Activated T-cell treated with anti-CD3 and anti-CD28 coated beads, Interleukin-2, amount 50 U/mL, for 4 hours (primary cell): ENCODE data around the gene IER5L. TPM values are rescaled to one million over a fixed set of nuclear protein-coding genes. Genes with fewer than 3 reads are reported as not detected.
"Not testable (repeated sequence)": the region's sequence is repeated elsewhere in the genome, so short reads cannot be mapped to it uniquely, and the experiment has no call there.

Experiments
- ATAC-seq, 2 donors: fragments of 200-7000 bp; cut with Tn5 transposase; one replicate each; pipeline ENCODE4 v1.10.0; 2021
- DNase-seq: peaks from one replicate; pipeline ENCODE4 v3.0.0-alpha.2; 2020
- H3K27me3 Mint-ChIP-seq: one replicate; pipeline ENCODE4 v1.8.0; 2021; ENCODE audit warnings: low read depth, mixed read lengths
- H3K36me3 Mint-ChIP-seq: one replicate; pipeline ENCODE4 v1.8.0; 2022; ENCODE audit warnings: mixed read lengths; ENCODE audit not compliant: insufficient read depth
- H3K4me1 Mint-ChIP-seq: one replicate; pipeline ENCODE4 v1.8.0; 2021; ENCODE audit warnings: low read depth, mixed read lengths
- H3K4me3 Mint-ChIP-seq: one replicate; pipeline ENCODE4 v1.8.0; 2021; ENCODE audit warnings: mild to moderate bottlenecking, moderate library complexity, mixed read lengths
- H3K9me3 Mint-ChIP-seq: one replicate; pipeline ENCODE4 v1.8.0; 2021; ENCODE audit warnings: mixed read lengths
- total RNA-seq, 3 donors: library from RNA; stranded (reverse); gene quantifications; one replicate each; pipeline ENCODE4 v1.2.1, GENCODE V29; 2021

IER5L gene
- total RNA-seq, 3 donors from 2014 or later = 1.6 to 1.9 (median 1.8) TPM

- H3K4me3 Mint-ChIP-seq = peak overlapping the region; percentile 53
- H3K4me1 Mint-ChIP-seq = peaks cover 14% of the 10 kb centered on the region
- no peaks in the 10 kb centered on the region for H3K9me3 Mint-ChIP-seq
- H3K27me3 Mint-ChIP-seq = no peaks in the 10 kb centered on the region
- ATAC-seq = peak; percentile 54 to 57
- H3K36me3 Mint-ChIP-seq = no peaks in the 10 kb centered on the region
- DNase-seq = peak; percentile 22
These were observed 11.2 kb downstream of the IER5L start for GRCh38 chr9:129166623-129167557.

- Mint-ChIP-seq H3K4me3 (no peak overlapping the region), H3K9me3 (no peaks in the 10 kb centered on the region), H3K4me1 (peaks cover 14% of the 10 kb centered on the region), H3K27me3 (no peaks in the 10 kb centered on the region), H3K36me3 (no peaks in the 10 kb centered on the region)
- no peak for DNase-seq
- no peak for ATAC-seq
These were observed 12.9 kb downstream of the IER5L start for GRCh38 chr9:129165198-129165597.

- no peak overlapping the region for H3K4me3 Mint-ChIP-seq
- H3K4me1 Mint-ChIP-seq = peaks cover 14% of the 10 kb centered on the region
These were observed 13.7 kb downstream of the IER5L start for GRCh38 chr9:129164246-129164930.

DNA sequence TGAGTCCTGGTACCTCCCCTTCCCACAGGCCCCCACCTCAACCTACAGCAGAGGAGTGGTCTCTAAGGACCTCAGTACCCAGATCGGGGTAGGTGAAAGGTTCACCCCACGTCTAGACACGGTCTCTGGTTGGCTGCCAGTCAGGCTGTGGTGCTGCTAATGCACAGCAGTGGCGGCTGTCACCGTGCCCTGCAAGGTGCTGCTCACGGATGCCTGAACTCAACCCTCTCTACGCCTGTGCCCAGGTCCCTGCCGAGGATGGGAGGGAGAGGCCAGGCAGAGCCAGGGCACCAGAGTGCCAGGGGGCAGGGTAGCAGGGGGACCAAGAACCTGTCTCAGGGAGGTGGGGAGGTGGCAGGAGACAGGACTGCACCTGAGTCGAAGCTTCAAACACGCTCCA, 14.3 kb downstream of the IER5L start:
- Mint-ChIP-seq H3K4me1 (peaks cover 14% of the 10 kb centered on the region), H3K27me3 (no peaks in the 10 kb centered on the region), H3K4me3 (no peak overlapping the region), H3K9me3 (no peaks in the 10 kb centered on the region), H3K36me3 (no peaks in the 10 kb centered on the region)
- DNase-seq (no peak), ATAC-seq (no peak)

More at GRCh38 chr9:129164246-129164930, 13.7 kb downstream of the IER5L start:
- ATAC-seq = no peak
- H3K27me3 Mint-ChIP-seq = no peaks in the 10 kb centered on the region
- H3K36me3 Mint-ChIP-seq = no peaks in the 10 kb centered on the region
- DNase-seq = no peak
- no peaks in the 10 kb centered on the region for H3K9me3 Mint-ChIP-seq

GRCh38 chr9:129163198-129163670, 14.8 kb downstream of the IER5L start:
- DNase-seq, H3K27me3 Mint-ChIP-seq, H3K9me3 Mint-ChIP-seq, H3K36me3 Mint-ChIP-seq, ATAC-seq, H3K4me3 Mint-ChIP-seq: not testable (repeated sequence)
- H3K4me1 Mint-ChIP-seq = peaks cover 14% of the 10 kb centered on the region

GRCh38 chr9:129162497-129163197, 15.4 kb downstream of the IER5L start:
- no peaks in the 10 kb centered on the region for H3K36me3 Mint-ChIP-seq
- no peaks in the 10 kb centered on the region for H3K9me3 Mint-ChIP-seq
- H3K4me1 Mint-ChIP-seq = peaks cover 9% of the 10 kb centered on the region
- no peak overlapping the region for H3K4me3 Mint-ChIP-seq
- H3K27me3 Mint-ChIP-seq = no peaks in the 10 kb centered on the region
- no peak for ATAC-seq
- no peak for DNase-seq

- DNase-seq (no peak), ATAC-seq (no peak)
- H3K4me3 Mint-ChIP-seq = no peak overlapping the region
- no peaks in the 10 kb centered on the region for H3K36me3 Mint-ChIP-seq
- H3K27me3 Mint-ChIP-seq = no peaks in the 10 kb centered on the region
- no peaks in the 10 kb centered on the region for H3K9me3 Mint-ChIP-seq
- no peaks in the 10 kb centered on the region for H3K4me1 Mint-ChIP-seq
These were observed 16.6 kb downstream of the IER5L start for GRCh38 chr9:129161534-129161837.

DNA sequence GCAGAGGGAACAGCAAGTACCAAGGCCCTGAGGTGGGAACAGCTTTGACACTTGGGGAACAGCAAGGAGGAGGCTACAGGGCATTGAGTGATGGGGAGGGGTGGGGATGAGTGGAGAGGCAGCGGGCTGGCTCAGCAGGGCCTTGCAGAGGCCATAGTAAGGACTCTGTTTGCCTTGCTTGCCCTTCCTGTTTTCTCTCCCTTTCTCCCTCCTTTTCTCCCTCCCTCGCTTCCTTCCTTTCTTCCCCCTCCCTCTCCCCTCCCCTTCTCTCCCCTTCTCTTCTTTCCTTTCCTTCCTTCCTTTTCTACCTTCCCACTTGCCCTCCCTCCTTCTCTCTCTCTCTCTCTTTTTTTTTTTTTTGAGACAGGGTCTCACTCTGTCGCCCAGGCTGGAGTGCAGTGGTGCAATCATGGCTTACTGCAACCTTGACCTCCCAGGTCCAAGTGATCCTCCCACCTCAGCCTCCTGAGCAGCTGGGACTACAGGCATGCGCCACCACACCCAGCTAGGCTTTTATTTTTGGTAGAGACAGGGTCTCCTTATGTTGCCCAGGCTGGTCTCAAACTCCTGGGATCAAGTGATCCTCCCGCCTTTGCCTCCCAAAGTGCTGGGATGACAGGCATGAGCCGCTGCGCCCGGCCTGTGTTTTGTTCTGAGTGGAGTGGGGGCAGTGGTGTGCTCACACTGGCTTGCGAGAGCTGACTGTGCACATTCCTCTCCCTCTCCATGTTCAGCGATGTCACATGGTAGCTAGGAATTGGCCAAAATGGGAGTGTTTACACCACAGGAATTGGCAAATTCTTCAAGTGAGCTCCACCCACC, 17.1 kb downstream of the IER5L start:
- H3K27me3 Mint-ChIP-seq = no peaks in the 10 kb centered on the region
- no peak for DNase-seq
- ATAC-seq = no peak
- H3K4me3 Mint-ChIP-seq = no peak overlapping the region
- H3K4me1 Mint-ChIP-seq = no peaks in the 10 kb centered on the region
- H3K36me3 Mint-ChIP-seq = no peaks in the 10 kb centered on the region
- no peaks in the 10 kb centered on the region for H3K9me3 Mint-ChIP-seq

- no peak for ATAC-seq
- DNase-seq = no peak
- Mint-ChIP-seq H3K9me3 (no peaks in the 10 kb centered on the region), H3K36me3 (peaks cover 6% of the 10 kb centered on the region), H3K4me3 (no peak overlapping the region), H3K27me3 (no peaks in the 10 kb centered on the region), H3K4me1 (no peaks in the 10 kb centered on the region)
These were observed 21.9 kb downstream of the IER5L start for GRCh38 chr9:129156163-129156562.

DNA sequence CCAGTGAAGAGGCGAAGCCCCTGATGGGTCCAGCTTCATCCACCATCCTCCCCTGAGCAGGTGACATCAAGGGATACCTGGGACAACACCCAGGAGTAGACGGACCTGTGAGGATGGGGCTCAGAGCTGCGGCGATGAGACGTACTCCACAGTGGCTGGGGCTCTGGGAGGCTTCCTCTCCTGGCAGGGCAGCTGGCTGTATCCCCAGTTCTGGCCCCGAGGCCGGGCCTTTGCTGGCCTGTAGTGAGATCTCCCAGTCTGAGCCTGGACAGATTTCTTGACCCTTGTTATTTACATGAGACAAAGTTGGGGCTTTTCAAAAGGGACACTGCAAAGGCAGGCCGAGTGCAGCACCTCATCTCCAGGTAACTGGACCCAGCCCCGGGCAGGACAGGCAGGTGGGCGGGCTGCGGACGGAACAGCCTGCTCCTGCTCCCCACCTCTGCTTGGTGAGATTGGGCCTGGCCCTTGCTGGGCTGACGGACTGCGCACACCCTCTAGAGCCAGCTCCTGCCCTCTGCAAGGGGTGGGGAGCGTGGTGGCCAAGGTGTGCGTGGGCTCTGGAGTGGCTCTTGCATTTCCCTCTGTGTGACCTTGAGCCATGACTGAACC, 23.1 kb downstream of the IER5L start:
- Mint-ChIP-seq H3K4me3 (no peak overlapping the region), H3K4me1 (no peaks in the 10 kb centered on the region), H3K36me3 (peaks cover 7% of the 10 kb centered on the region), H3K9me3 (no peaks in the 10 kb centered on the region), H3K27me3 (no peaks in the 10 kb centered on the region)
- DNase-seq (no peak), ATAC-seq (no peak)

GRCh38 chr9:129151469-129151868, 26.6 kb downstream of the IER5L start:
- Mint-ChIP-seq H3K36me3 (peaks cover 10% of the 10 kb centered on the region), H3K27me3 (no peaks in the 10 kb centered on the region), H3K4me1 (no peaks in the 10 kb centered on the region), H3K9me3 (no peaks in the 10 kb centered on the region), H3K4me3 (no peak overlapping the region)
- ATAC-seq (no peak), DNase-seq (no peak)

GRCh38 chr9:129150672-129151211, 27.3 kb downstream of the IER5L start:
- H3K4me3 Mint-ChIP-seq = no peak overlapping the region
- ATAC-seq (no peak), DNase-seq (no peak)
- H3K27me3 Mint-ChIP-seq = no peaks in the 10 kb centered on the region
- no peaks in the 10 kb centered on the region for H3K4me1 Mint-ChIP-seq
- peaks cover 10% of the 10 kb centered on the region for H3K36me3 Mint-ChIP-seq
- no peaks in the 10 kb centered on the region for H3K9me3 Mint-ChIP-seq

DNA sequence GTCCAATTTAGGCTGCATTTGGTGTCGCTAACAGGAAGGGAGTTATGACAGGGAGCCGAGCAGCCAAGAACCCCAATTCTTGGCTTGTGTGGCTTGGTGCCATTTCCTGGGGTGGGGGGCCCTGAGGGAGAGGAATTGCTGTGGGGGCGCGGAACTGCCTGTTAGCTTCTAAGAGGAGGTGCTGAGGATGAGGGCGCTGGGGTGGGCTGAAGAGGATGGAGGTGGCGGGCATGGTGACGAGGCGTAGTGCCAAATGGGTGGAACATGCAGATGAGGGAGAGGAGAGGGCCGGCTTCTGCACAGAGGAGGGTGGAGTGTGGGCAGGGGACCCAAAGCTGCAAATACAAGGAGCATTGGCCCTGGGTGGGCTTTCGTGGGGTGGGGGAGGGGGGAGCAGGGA, 27.9 kb downstream of the IER5L start:
- Mint-ChIP-seq H3K4me3 (no peak overlapping the region), H3K4me1 (no peaks in the 10 kb centered on the region), H3K27me3 (no peaks in the 10 kb centered on the region), H3K36me3 (peaks cover 10% of the 10 kb centered on the region), H3K9me3 (no peaks in the 10 kb centered on the region)
- DNase-seq (no peak), ATAC-seq (no peak)
